ENCODE measurements around the gene ERCC1. TPM values are rescaled to one million over a fixed set of nuclear protein-coding genes. Genes with fewer than 3 reads are reported as not detected.

The ERCC1 gene
- total RNA-seq, 1 donor from 2014 or later: 142 TPM

DNA sequence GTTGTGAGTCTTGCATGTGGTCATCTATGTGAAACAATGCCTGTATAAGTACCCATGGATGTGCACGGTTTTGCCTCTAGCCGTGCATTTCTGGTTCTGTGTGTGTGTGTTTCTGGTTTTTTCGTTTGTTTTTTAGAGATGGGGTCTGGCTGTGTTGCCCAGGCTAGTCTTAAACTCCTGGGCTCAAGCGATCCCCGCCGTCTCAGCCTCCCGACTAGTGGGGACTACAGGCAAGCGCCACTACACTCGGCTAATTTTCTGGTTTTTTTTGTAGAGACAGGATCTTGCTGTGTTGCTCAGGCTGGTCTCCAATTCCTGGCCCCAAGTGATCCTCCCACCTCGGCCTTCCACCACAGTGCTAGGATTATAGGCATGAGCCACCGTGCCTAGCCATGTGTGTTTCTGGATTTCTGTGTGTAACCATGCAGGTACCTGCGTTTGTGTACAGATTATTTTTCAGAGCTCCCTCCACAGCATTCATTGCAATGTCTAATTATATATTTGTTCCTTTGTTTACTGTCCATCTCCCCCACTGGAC, 28.2 kb upstream of the ERCC1 start:
- no peaks in the 10 kb centered on the region for H3K9me3 ChIP-seq
- H3K36me3 ChIP-seq: no peaks in the 10 kb centered on the region
- DNase-seq (ENCODE audit: low spot score in 2 of 2): no peak
- no peak overlapping the region for H3K4me3 ChIP-seq
- H3K27ac ChIP-seq: peak overlapping the region in 1 of 2 donors; percentile 83
- no peaks in the 10 kb centered on the region for H3K27me3 ChIP-seq
- peaks cover 31 to 39% of the 10 kb centered on the region in 2 donors for H3K4me1 ChIP-seq
- intact Hi-C loops (cut with DNase I): loop anchor here (2.0 kb wide), 1 partner anchor 17 kb away; no protein-coding TSS in a partner anchor
- TF ChIP-seq, protein P1, sequence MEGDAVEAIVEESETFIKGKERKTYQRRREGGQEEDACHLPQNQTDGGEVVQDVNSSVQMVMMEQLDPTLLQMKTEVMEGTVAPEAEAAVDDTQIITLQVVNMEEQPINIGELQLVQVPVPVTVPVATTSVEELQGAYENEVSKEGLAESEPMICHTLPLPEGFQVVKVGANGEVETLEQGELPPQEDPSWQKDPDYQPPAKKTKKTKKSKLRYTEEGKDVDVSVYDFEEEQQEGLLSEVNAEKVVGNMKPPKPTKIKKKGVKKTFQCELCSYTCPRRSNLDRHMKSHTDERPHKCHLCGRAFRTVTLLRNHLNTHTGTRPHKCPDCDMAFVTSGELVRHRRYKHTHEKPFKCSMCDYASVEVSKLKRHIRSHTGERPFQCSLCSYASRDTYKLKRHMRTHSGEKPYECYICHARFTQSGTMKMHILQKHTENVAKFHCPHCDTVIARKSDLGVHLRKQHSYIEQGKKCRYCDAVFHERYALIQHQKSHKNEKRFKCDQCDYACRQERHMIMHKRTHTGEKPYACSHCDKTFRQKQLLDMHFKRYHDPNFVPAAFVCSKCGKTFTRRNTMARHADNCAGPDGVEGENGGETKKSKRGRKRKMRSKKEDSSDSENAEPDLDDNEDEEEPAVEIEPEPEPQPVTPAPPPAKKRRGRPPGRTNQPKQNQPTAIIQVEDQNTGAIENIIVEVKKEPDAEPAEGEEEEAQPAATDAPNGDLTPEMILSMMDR (IDR thresholded peaks at IDR 0.05): no peak

DNA sequence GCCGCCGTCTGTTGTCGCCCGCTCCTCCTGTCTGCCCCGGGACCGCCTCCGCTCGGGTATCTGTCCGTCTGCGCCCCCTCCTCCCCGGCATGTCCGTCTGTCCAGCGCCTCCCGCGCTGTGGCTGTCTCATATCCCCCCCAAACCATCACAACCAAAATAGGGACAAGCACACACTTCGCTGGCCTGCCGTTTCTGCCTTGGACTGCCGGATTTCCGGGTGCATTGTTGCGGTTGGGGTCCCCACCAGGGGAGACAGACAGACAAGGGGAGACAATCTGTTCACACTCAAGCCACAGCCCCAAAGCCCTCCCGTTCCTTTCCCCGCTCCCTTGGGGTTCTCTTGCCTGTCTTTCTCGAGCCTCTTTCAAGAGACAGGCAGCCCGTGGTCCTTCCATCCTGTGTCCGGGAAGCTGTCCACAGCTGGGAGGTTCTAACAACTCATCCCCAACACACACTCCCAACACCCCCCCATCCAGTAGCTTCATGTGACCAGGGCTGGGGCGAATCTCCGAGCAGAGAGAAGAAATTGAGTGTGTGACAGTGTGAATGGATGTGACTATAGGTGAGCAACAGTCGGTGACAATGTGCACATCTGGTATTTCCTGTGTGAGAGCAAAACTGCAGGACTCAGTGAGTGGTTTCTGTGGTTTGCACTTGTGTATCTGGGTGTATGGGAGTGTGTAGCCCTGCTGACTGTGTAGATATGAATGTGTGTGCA, 27.6 kb upstream of the ERCC1 start:
- no peaks in the 10 kb centered on the region for H3K9me3 ChIP-seq
- H3K4me3 ChIP-seq: peak overlapping the region; percentile 51 to 66
- peaks cover 31 to 37% of the 10 kb centered on the region in 2 donors for H3K4me1 ChIP-seq
- intact Hi-C loops (cut with DNase I): loop anchor here (2.0 kb wide), 1 partner anchor 18 kb away; no protein-coding TSS in a partner anchor
- H3K27ac ChIP-seq: peak overlapping the region; percentile 83 to 84
- H3K27me3 ChIP-seq: no peaks in the 10 kb centered on the region
- peak in 1 of 2 donors; percentile 79 for DNase-seq (ENCODE audit: low spot score in 2 of 2)
- no peaks in the 10 kb centered on the region for H3K36me3 ChIP-seq
- TF ChIP-seq, protein P1 (IDR thresholded peaks at IDR 0.05): no peak

DNA sequence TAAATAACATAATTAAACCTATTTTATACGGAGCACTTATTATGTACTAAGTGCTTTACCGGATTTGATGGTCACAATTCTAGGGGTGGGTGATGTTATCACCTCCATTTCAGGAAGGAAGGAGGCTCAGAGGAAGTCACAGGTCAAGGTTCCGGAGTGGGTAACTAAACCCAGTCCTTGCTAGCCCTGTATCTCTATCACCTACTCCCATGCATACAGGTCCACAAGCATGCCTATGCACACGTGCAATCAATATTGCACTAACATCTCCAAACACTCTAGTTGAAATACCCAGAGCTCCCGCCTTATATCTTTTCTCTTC, 26.3 kb upstream of the ERCC1 start:
- H3K36me3 ChIP-seq: no peaks in the 10 kb centered on the region
- H3K4me3 ChIP-seq: peak overlapping the region; percentile 50 to 66
- no peaks in the 10 kb centered on the region for H3K9me3 ChIP-seq
- H3K4me1 ChIP-seq: peaks cover 20 to 24% of the 10 kb centered on the region in 2 donors
- peak overlapping the region; percentile 43 to 64 for H3K27ac ChIP-seq
- TF ChIP-seq, protein P1 (IDR thresholded peaks at IDR 0.05): no peak
- DNase-seq (ENCODE audit: low spot score in 2 of 2): no peak
- no peaks in the 10 kb centered on the region for H3K27me3 ChIP-seq
- intact Hi-C loops (cut with DNase I): loop anchor here (2.0 kb wide), 1 partner anchor 19 kb away; no protein-coding TSS in a partner anchor

DNA sequence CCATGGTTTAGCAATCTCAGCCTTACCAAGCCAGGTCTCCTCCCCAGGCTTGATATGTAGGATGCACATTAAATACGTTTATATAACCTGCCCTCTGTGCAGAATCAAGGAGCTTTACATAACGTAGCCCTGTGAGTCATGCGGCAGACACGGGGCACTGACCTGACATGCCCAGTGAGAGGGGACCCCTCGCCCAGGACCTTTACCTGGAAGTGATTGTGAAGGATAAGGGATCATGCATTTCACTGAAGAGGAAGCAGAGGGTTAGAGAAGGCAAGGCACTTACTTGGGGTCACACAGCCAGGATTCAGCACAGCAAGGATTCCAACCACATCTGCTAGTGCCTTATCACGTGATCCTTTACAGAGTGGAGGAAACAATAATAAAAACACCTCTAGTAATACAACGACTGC, 25.2 kb upstream of the ERCC1 start:
- Histone ChIP-seq H3K36me3 (no peaks in the 10 kb centered on the region), H3K4me3 (no peak overlapping the region), H3K4me1 (peaks cover 15 to 19% of the 10 kb centered on the region in 2 donors), H3K27me3 (no peaks in the 10 kb centered on the region), H3K27ac (no peak overlapping the region), H3K9me3 (no peaks in the 10 kb centered on the region)
- intact Hi-C loops (cut with DNase I): no loop called here
- TF ChIP-seq, protein P1 (IDR thresholded peaks at IDR 0.05): no peak
- no peak for DNase-seq (ENCODE audit: low spot score in 2 of 2)

DNA sequence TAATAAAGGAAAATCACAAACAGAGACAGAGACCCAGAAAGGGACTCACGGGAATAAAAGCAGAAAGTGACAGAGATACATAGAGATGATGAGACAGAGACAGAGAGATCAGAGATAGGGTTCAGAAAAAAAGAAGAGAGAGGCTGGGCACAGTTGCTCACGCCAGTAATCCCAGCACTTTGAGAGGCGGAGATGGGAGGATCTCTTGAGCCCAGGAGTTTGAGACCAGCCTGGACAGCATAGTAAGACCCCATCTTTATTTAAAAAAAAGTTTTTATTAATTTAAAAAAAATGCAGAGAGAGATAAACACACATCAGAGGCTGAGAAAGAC, 24.7 kb upstream of the ERCC1 start:
- peaks cover 15 to 18% of the 10 kb centered on the region in 2 donors for H3K4me1 ChIP-seq
- intact Hi-C loops (cut with DNase I): no loop called here
- H3K27ac ChIP-seq: no peak overlapping the region
- no peaks in the 10 kb centered on the region for H3K27me3 ChIP-seq
- no peaks in the 10 kb centered on the region for H3K9me3 ChIP-seq
- TF ChIP-seq, protein P1 (IDR thresholded peaks at IDR 0.05): no peak
- no peak overlapping the region for H3K4me3 ChIP-seq
- H3K36me3 ChIP-seq: no peaks in the 10 kb centered on the region
- DNase-seq (ENCODE audit: low spot score in 2 of 2): no peak

Data from ascending aorta (tissue), 2 donors.